ENCODE measurements around the gene LYRM4.

LYRM4 gene

GRCh38 chr6:5295623-5296022 lies 34.9 kb upstream of the LYRM4 start:
- Histone ChIP-seq H3K23ac (ENCODE audit: low read length in 2 of 2) (no peak overlapping the region), H2AK5ac (ENCODE audit: low read length, severe bottlenecking) (no peak overlapping the region), H3K4ac (ENCODE audit: low read depth in 1 of 2, low read length in 2 of 2) (no peak overlapping the region), H3K14ac (ENCODE audit: low read length in 2 of 2) (no peak overlapping the region), H3K9ac (ENCODE audit: low read length) (no peak overlapping the region), H4K91ac (ENCODE audit: low read length) (no peak overlapping the region), H3K9me3 (ENCODE audit: control insufficient read depth, low read length) (no peaks in the 10 kb centered on the region), H4K8ac (ENCODE audit: low read length) (peak overlapping the region; percentile 60), H2BK12ac (ENCODE audit: low read length in 2 of 2) (no peak overlapping the region), H3K4me1 (ENCODE audit: control insufficient read depth, insufficient read depth, low read depth, low read length) (no peaks in the 10 kb centered on the region), H2BK15ac (ENCODE audit: low read depth, poor library complexity, severe bottlenecking) (no peak overlapping the region), H3K4me2 (ENCODE audit: low read length, poor library complexity, severe bottlenecking) (no peak overlapping the region), H3K18ac (ENCODE audit: low read depth in 1 of 2, low read length in 2 of 2) (no peak overlapping the region), H3K27me3 (ENCODE audit: control insufficient read depth in 1 of 2, insufficient read depth in 1 of 2, low read length in 2 of 2) (no peaks in the 10 kb centered on the region), H3K27ac (ENCODE audit: low read length, poor library complexity, severe bottlenecking) (no peak overlapping the region), H2AFZ (ENCODE audit: low read depth, low read length) (no peak overlapping the region), H2BK5ac (ENCODE audit: low read depth, low read length, poor library complexity, severe bottlenecking) (no peak overlapping the region), H3K36me3 (ENCODE audit: control insufficient read depth in 1 of 2, insufficient read depth in 2 of 2, low read depth in 1 of 2, low read length in 2 of 2) (no peaks in the 10 kb centered on the region), H2BK120ac (ENCODE audit: low read depth, low read length) (no peak overlapping the region), H3K79me1 (replicated peaks; ENCODE audit: low read length, poor library complexity, severe bottlenecking) (peaks cover 40% of the 10 kb centered on the region), H3K4me3 (ENCODE audit: insufficient read depth in 1 of 2, low read depth in 1 of 2, low read length in 2 of 2) (no peak overlapping the region)
- DNase-seq, result no peak
- 85% methylated on average over 5 of the region's 7 CpGs for WGBS

- Histone ChIP-seq H2BK5ac (ENCODE audit: low read depth, low read length, poor library complexity, severe bottlenecking) (no peak overlapping the region), H3K4ac (ENCODE audit: low read depth in 1 of 2, low read length in 2 of 2) (peak overlapping the region in 1 of 2 experiments; percentile 73), H3K14ac (ENCODE audit: low read length in 2 of 2) (peak overlapping the region in 1 of 2 experiments; percentile 29), H3K18ac (ENCODE audit: low read depth in 1 of 2, low read length in 2 of 2) (peak overlapping the region in 1 of 2 experiments; percentile 49), H2BK15ac (ENCODE audit: low read depth, poor library complexity, severe bottlenecking) (no peak overlapping the region), H2BK120ac (ENCODE audit: low read depth, low read length) (no peak overlapping the region), H2AK5ac (ENCODE audit: low read length, severe bottlenecking) (no peak overlapping the region), H2BK12ac (ENCODE audit: low read length in 2 of 2) (peak overlapping the region; percentile 38 to 63), H3K27ac (ENCODE audit: low read length, poor library complexity, severe bottlenecking) (no peak overlapping the region), H3K4me1 (ENCODE audit: control insufficient read depth, insufficient read depth, low read depth, low read length) (no peaks in the 10 kb centered on the region), H2AFZ (ENCODE audit: low read depth, low read length) (no peak overlapping the region), H3K23ac (ENCODE audit: low read length in 2 of 2) (peak overlapping the region in 1 of 2 experiments; percentile 40), H3K9ac (ENCODE audit: low read length) (no peak overlapping the region), H4K8ac (ENCODE audit: low read length) (no peak overlapping the region), H3K27me3 (ENCODE audit: control insufficient read depth in 1 of 2, insufficient read depth in 1 of 2, low read length in 2 of 2) (no peaks in the 10 kb centered on the region), H3K4me3 (ENCODE audit: insufficient read depth in 1 of 2, low read depth in 1 of 2, low read length in 2 of 2) (no peak overlapping the region), H4K91ac (ENCODE audit: low read length) (no peak overlapping the region), H3K9me3 (ENCODE audit: control insufficient read depth, low read length) (no peaks in the 10 kb centered on the region), H3K4me2 (ENCODE audit: low read length, poor library complexity, severe bottlenecking) (no peak overlapping the region), H3K79me1 (replicated peaks; ENCODE audit: low read length, poor library complexity, severe bottlenecking) (peaks cover 45% of the 10 kb centered on the region), H3K36me3 (ENCODE audit: control insufficient read depth in 1 of 2, insufficient read depth in 2 of 2, low read depth in 1 of 2, low read length in 2 of 2) (no peaks in the 10 kb centered on the region)
- no peak for DNase-seq
- 78% methylated on average over 7 of the region's 11 CpGs for WGBS
Measured at GRCh38 chr6:5294392-5295211, 33.9 kb upstream of the LYRM4 start.

GRCh38 chr6:5293692-5294091 lies 32.9 kb upstream of the LYRM4 start:
- Histone ChIP-seq H3K4me2 (ENCODE audit: low read length, poor library complexity, severe bottlenecking) (no peak overlapping the region), H2AFZ (ENCODE audit: low read depth, low read length) (no peak overlapping the region), H2AK5ac (ENCODE audit: low read length, severe bottlenecking) (no peak overlapping the region), H3K27me3 (ENCODE audit: control insufficient read depth in 1 of 2, insufficient read depth in 1 of 2, low read length in 2 of 2) (no peaks in the 10 kb centered on the region), H2BK120ac (ENCODE audit: low read depth, low read length) (no peak overlapping the region), H3K9ac (ENCODE audit: low read length) (no peak overlapping the region), H2BK12ac (ENCODE audit: low read length in 2 of 2) (no peak overlapping the region), H2BK15ac (ENCODE audit: low read depth, poor library complexity, severe bottlenecking) (no peak overlapping the region), H4K8ac (ENCODE audit: low read length) (no peak overlapping the region), H3K79me1 (replicated peaks; ENCODE audit: low read length, poor library complexity, severe bottlenecking) (peaks cover 51% of the 10 kb centered on the region), H3K27ac (ENCODE audit: low read length, poor library complexity, severe bottlenecking) (no peak overlapping the region), H2BK5ac (ENCODE audit: low read depth, low read length, poor library complexity, severe bottlenecking) (no peak overlapping the region), H3K14ac (ENCODE audit: low read length in 2 of 2) (no peak overlapping the region), H3K23ac (ENCODE audit: low read length in 2 of 2) (no peak overlapping the region), H3K4me3 (ENCODE audit: insufficient read depth in 1 of 2, low read depth in 1 of 2, low read length in 2 of 2) (no peak overlapping the region), H4K91ac (ENCODE audit: low read length) (no peak overlapping the region), H3K9me3 (ENCODE audit: control insufficient read depth, low read length) (no peaks in the 10 kb centered on the region), H3K4me1 (ENCODE audit: control insufficient read depth, insufficient read depth, low read depth, low read length) (no peaks in the 10 kb centered on the region), H3K18ac (ENCODE audit: low read depth in 1 of 2, low read length in 2 of 2) (no peak overlapping the region), H3K36me3 (ENCODE audit: control insufficient read depth in 1 of 2, insufficient read depth in 2 of 2, low read depth in 1 of 2, low read length in 2 of 2) (no peaks in the 10 kb centered on the region), H3K4ac (ENCODE audit: low read depth in 1 of 2, low read length in 2 of 2) (no peak overlapping the region)
- DNase-seq, result no peak
- WGBS, result 56% methylated on average over 1 of the region's 2 CpGs

GRCh38 chr6:5292154-5292553 lies 31.4 kb upstream of the LYRM4 start:
- no peak overlapping the region for H2BK15ac ChIP-seq (ENCODE audit: low read depth, poor library complexity, severe bottlenecking)
- 14% methylated on average over 1 of the region's 1 CpG for WGBS

More at GRCh38 chr6:5292154-5292553, 31.4 kb upstream of the LYRM4 start:
- Histone ChIP-seq H3K18ac (ENCODE audit: low read depth in 1 of 2, low read length in 2 of 2) (no peak overlapping the region), H2BK5ac (ENCODE audit: low read depth, low read length, poor library complexity, severe bottlenecking) (no peak overlapping the region), H3K79me1 (replicated peaks; ENCODE audit: low read length, poor library complexity, severe bottlenecking) (peaks cover 51% of the 10 kb centered on the region), H4K8ac (ENCODE audit: low read length) (no peak overlapping the region), H3K4me1 (ENCODE audit: control insufficient read depth, insufficient read depth, low read depth, low read length) (peaks cover 6% of the 10 kb centered on the region), H3K27ac (ENCODE audit: low read length, poor library complexity, severe bottlenecking) (no peak overlapping the region), H2BK12ac (ENCODE audit: low read length in 2 of 2) (no peak overlapping the region), H3K14ac (ENCODE audit: low read length in 2 of 2) (no peak overlapping the region), H3K27me3 (ENCODE audit: control insufficient read depth in 1 of 2, insufficient read depth in 1 of 2, low read length in 2 of 2) (no peaks in the 10 kb centered on the region), H4K91ac (ENCODE audit: low read length) (no peak overlapping the region), H3K4me2 (ENCODE audit: low read length, poor library complexity, severe bottlenecking) (no peak overlapping the region), H2AFZ (ENCODE audit: low read depth, low read length) (no peak overlapping the region), H2AK5ac (ENCODE audit: low read length, severe bottlenecking) (no peak overlapping the region), H3K9me3 (ENCODE audit: control insufficient read depth, low read length) (no peaks in the 10 kb centered on the region), H3K23ac (ENCODE audit: low read length in 2 of 2) (no peak overlapping the region), H2BK120ac (ENCODE audit: low read depth, low read length) (no peak overlapping the region), H3K4me3 (ENCODE audit: insufficient read depth in 1 of 2, low read depth in 1 of 2, low read length in 2 of 2) (no peak overlapping the region), H3K4ac (ENCODE audit: low read depth in 1 of 2, low read length in 2 of 2) (no peak overlapping the region), H3K36me3 (ENCODE audit: control insufficient read depth in 1 of 2, insufficient read depth in 2 of 2, low read depth in 1 of 2, low read length in 2 of 2) (no peaks in the 10 kb centered on the region), H3K9ac (ENCODE audit: low read length) (no peak overlapping the region)
- no peak for DNase-seq

Data from mesenchymal stem cell (in vitro differentiated cells and primary cell).